Activated naive CD4-positive, alpha-beta T cell treated with anti-CD3 and anti-CD28 coated beads, Interleukin-2, amount 50 U/mL, for 72 hours (primary cell): ENCODE results near the gene ACOX3. TPM values are rescaled to one million over a fixed set of nuclear protein-coding genes. Genes with fewer than 3 reads are reported as not detected.

Experiments
- ATAC-seq, 2 donors: fragments of 150-1000 bp; cut with Tn5 transposase; 2 replicates each; pipeline ENCODE4 v1.10.0; 2021; ENCODE audit warnings: mild to moderate bottlenecking in 2 of 2, moderate library complexity in 2 of 2
- DNase-seq, 2 donors: peaks; one replicate each; pipeline ENCODE4 v3.0.0; 2021 to 2022; ENCODE audit warnings: low spot score in 2 of 2
- H3K27ac Mint-ChIP-seq, 2 donors: one replicate each; pipeline ENCODE4 v1.8.0; 2022; ENCODE audit warnings: mild to moderate bottlenecking in 2 of 2, mixed read lengths in 2 of 2
- H3K36me3 Mint-ChIP-seq, 2 donors: one replicate each; pipeline ENCODE4 v1.8.0; 2022; ENCODE audit warnings: mixed read lengths in 2 of 2
- H3K9me3 Mint-ChIP-seq, 2 donors: one replicate each; pipeline ENCODE4 v1.8.0; 2022; ENCODE audit warnings: mixed read lengths in 2 of 2
- total RNA-seq, 2 donors: library from RNA; stranded (reverse); gene quantifications; one replicate each; pipeline ENCODE4 v1.2.3, GENCODE V29; 2022

Gene ACOX3
- total RNA-seq, 2 donors from 2014 or later = 22.1 to 29.2 TPM

DNA sequence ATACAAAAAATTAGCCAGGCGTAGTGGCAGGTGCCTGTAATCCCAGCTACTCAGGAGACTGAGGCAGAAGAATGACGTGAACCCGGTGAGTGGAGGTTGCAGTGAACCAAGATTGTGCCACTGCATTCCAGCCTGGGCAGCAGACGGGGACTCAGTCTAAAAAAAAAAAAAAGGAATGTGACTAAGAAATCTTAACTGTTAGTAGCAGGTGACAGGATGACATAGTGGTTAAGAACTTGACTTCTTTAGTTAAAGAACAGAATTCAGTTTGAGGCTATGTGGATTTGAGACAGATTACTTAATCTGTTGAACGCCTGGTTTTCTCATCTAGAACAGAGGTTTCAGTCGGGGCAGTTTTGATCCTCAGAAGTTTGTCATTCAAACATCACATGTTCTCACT, 3.3 kb upstream of the ACOX3 start:
- ATAC-seq (no peak), DNase-seq (no peak)
- H3K9me3 Mint-ChIP-seq = no peaks in the 10 kb centered on the region
- peaks cover 9 to 19% of the 10 kb centered on the region in 2 donors for H3K36me3 Mint-ChIP-seq
- H3K27ac Mint-ChIP-seq = peak overlapping the region in 1 of 2 donors; percentile 4

DNA sequence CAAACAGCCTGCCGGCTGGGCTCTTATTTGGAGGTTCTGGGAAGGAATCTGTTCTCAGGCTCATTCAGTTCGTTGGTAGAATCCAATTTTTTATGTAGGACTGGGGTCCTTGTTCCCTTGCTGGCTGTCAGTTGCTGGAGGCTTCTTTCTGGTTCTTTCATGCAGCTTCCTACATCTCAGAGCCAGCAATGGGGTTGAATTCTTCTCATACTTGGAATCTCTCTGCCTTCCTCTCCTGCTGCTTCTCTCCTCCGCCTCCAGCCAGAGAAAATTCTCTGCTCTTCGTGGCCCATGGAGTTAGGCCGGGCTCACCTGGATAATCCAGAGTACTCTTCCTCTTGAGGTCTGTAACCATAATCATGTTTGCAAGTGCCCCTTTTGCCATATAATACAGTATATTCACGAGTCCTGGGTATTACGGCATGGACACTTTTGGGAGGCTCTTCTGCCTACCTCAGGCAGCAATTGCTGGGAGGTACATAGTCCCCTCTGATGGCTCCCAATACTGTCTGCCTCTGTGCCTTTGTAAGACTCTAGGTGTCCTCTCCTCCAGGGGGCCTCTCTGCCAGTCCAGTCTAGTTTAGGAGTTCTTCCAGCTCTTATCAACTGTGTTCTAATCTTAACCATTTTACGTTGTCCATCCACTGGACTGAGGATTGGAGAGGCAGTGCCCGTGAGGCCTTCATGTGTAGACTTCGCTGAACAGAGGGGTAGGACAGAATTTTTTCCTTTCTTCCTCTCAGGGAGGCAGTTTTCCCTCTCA, 2.3 kb upstream of the ACOX3 start:
- Mint-ChIP-seq H3K36me3 (peaks cover 9 to 19% of the 10 kb centered on the region in 2 donors), H3K27ac (no peak overlapping the region), H3K9me3 (no peaks in the 10 kb centered on the region)
- DNase-seq (no peak), ATAC-seq (no peak)

- no peaks in the 10 kb centered on the region for H3K9me3 Mint-ChIP-seq
- no peak for ATAC-seq
- H3K27ac Mint-ChIP-seq = peak overlapping the region; percentile 82 to 98
- peaks cover 9 to 19% of the 10 kb centered on the region in 2 donors for H3K36me3 Mint-ChIP-seq
- DNase-seq = no peak
Measured at GRCh38 chr4:8441499-8442091, 1.1 kb upstream of the ACOX3 start.

DNA sequence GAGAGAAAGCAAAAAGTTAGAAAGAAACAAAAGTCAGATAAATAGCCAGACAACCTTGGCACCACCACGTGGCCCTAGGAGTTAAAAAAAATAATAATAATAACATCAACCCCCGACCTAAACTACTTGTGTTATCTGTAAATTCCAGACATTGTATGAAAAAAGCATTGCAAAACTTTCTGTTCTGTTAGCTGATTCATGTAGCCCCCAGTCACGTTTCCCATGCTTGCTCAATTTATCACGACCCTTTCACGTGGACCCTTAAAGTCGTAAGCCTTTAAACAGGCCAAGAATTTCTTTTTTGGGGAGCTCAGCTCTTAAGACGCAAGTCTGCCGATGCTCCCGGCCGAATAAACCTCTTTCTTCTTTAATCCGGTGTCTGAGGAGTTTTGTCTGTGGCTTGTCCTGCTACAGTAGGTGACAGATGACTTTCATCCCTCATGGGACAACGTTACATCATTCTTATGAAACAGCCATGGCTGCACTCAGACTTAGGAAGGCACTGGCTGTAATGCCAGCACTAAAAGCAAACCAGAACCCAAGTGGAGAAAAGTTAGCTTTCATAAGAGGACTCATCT, 520 bp downstream of the ACOX3 start:
- ATAC-seq = peak; percentile 50 to 69
- DNase-seq = peak in 1 of 2 donors; percentile 59
- Mint-ChIP-seq H3K27ac (peak overlapping the region; percentile 92 to 98), H3K9me3 (no peaks in the 10 kb centered on the region), H3K36me3 (peaks cover 9 to 19% of the 10 kb centered on the region in 2 donors)

DNA sequence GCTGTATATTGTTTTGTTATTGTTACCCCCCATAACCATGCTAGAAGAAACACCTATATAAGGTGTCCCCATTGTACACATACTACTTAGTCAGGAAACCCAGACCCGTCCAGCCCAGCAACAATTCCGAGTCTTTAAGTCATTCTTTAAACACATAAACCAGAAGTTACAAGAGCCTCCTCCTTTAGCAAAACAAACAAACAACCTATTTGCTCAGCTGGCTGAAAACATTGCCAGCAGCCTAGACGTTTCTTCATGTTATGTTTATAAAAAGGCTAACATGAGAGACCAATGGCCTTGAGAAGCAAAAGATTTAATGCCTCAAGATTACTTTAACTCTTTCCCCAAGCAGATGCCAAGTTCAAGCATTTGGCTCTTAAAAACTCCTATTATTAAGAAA, 1.4 kb downstream of the ACOX3 start:
- peak overlapping the region; percentile 72 to 98 for H3K27ac Mint-ChIP-seq
- peaks cover 9 to 19% of the 10 kb centered on the region in 2 donors for H3K36me3 Mint-ChIP-seq
- H3K9me3 Mint-ChIP-seq = no peaks in the 10 kb centered on the region
- no peak for DNase-seq
- no peak for ATAC-seq

DNA sequence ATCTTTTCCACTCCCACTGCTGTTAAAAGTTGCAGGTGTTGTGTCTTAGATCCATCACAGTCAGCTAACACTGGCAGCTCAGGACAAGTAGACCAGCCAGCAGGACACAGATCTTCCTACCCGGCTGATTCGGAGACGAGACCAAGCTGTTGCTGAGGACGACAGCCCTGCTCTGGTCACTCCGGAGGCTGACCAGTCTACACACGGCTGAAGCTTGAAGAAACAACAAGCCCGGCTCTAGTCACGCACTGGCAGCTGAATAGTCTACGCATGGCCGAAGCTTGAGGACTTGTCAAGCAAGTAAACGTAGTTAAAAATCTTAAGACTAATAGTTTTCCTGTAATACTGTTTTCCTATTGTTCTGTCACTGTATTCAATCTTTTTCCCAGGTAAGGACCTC, 1.8 kb downstream of the ACOX3 start:
- ATAC-seq = no peak
- DNase-seq = no peak
- Mint-ChIP-seq H3K9me3 (no peaks in the 10 kb centered on the region), H3K27ac (peak overlapping the region; percentile 72 to 98), H3K36me3 (peaks cover 9 to 16% of the 10 kb centered on the region in 2 donors)

DNA sequence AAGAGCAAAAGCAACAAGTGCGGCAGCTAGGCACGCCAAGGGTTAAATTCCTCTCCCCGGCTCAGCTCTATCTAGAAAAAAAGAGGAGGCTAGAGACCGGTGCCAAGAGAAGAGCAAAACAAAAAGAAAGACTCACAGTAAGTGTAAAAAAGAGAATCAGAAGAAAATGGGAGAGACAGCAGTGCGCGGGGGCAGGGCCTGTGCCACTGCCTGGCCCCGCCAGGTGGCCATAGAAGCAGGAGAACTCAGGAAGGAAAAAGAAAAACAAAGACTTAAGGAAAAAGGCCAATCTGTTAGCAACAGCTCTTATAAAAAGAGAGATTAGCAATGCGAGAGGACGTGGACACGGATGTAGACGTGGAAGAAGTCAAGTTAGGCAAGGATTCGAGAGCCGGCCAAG, 3.2 kb downstream of the ACOX3 start:
- H3K27ac Mint-ChIP-seq = peak overlapping the region in 1 of 2 donors; percentile 6

DNA sequence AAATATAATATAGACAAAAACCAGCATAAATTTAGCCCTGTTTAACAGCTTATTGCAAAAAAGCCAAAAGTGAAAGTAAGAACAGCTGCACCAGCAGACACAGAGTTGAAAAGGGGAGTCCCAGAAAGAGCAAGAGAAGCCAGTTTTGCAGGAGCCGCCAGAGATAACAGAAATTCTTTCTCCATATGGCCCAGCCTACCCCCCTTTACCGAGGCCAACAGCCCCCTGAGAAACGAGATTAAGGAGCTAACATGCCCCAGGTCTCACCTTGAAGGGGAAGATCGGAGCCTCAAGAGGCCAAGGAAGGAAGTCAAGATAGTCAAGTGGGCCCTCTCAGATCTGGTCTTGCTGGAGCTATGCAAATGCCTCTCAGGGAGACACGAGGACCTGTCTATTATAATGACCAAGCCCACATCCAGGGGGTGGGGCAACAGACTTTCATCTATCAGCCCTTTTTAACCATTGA, 4.8 kb downstream of the ACOX3 start:
- ATAC-seq (peak; percentile 33 to 39), DNase-seq (peak in 1 of 2 donors; percentile 19)
- peaks cover 9 to 12% of the 10 kb centered on the region in 2 donors for H3K36me3 Mint-ChIP-seq
- no peaks in the 10 kb centered on the region for H3K9me3 Mint-ChIP-seq
- peak overlapping the region; percentile 77 to 85 for H3K27ac Mint-ChIP-seq

More for the DNA sequence above, 3.2 kb downstream of the ACOX3 start:
- DNase-seq (no peak), ATAC-seq (no peak)
- Mint-ChIP-seq H3K9me3 (no peaks in the 10 kb centered on the region), H3K36me3 (peaks cover 9 to 12% of the 10 kb centered on the region in 2 donors)

GRCh38 chr4:8434251-8435073, 6.1 kb downstream of the ACOX3 start:
- H3K27ac Mint-ChIP-seq = peak overlapping the region in 1 of 2 donors; percentile 85
- no peaks in the 10 kb centered on the region for H3K36me3 Mint-ChIP-seq
- H3K9me3 Mint-ChIP-seq = no peaks in the 10 kb centered on the region
- no peak for DNase-seq
- ATAC-seq = no peak

- no peaks in the 10 kb centered on the region for H3K36me3 Mint-ChIP-seq
- H3K9me3 Mint-ChIP-seq = no peaks in the 10 kb centered on the region
- no peak overlapping the region for H3K27ac Mint-ChIP-seq
- ATAC-seq (no peak), DNase-seq (no peak)
Measured at GRCh38 chr4:8433136-8433535, 7.4 kb downstream of the ACOX3 start.

- ATAC-seq (no peak), DNase-seq (no peak)
- H3K27ac Mint-ChIP-seq = no peak overlapping the region
- H3K36me3 Mint-ChIP-seq = no peaks in the 10 kb centered on the region
- H3K9me3 Mint-ChIP-seq = no peaks in the 10 kb centered on the region
Measured at GRCh38 chr4:8431553-8431952, 9.0 kb downstream of the ACOX3 start.

- peak; percentile 88 to 96 for DNase-seq
- H3K9me3 Mint-ChIP-seq = no peaks in the 10 kb centered on the region
- peak overlapping the region; percentile 90 to 93 for H3K27ac Mint-ChIP-seq
- ATAC-seq = peak; percentile 98 to 99
- no peaks in the 10 kb centered on the region for H3K36me3 Mint-ChIP-seq
Measured at GRCh38 chr4:8428288-8429097, 12.0 kb downstream of the ACOX3 start.

DNA sequence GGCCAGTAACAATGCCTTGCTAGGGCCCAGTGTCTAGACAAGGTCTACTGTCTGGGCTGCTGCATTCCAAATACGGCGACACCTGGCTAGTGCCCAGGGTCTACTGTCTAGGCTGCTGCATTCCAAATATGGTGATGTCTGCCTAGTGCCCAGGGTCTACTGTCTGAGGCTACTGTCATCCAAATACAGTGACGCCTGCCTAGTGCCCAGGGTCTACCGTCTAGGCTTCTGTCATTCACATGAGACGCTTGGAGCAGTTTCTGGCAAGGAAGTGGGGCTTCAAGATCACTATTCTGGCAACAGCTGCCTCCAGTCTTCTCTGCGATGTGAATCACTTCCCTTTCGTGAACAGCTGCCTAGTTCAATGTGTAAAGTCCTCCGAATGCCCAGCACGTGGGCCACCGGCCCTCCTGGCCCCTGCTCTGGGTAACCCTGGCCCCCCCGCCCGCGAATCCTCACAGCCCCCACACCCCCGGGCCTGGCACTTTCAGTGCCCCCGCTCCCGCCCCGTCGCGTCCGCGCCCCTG, 12.7 kb downstream of the ACOX3 start:
- Mint-ChIP-seq H3K9me3 (no peaks in the 10 kb centered on the region), H3K27ac (peak overlapping the region; percentile 50 to 93), H3K36me3 (no peaks in the 10 kb centered on the region)
- peak; percentile 34 to 58 for ATAC-seq
- no peak for DNase-seq

- no peaks in the 10 kb centered on the region for H3K36me3 Mint-ChIP-seq
- DNase-seq (no peak), ATAC-seq (no peak)
- H3K27ac Mint-ChIP-seq = peak overlapping the region; percentile 61 to 93
- H3K9me3 Mint-ChIP-seq = no peaks in the 10 kb centered on the region
Measured at GRCh38 chr4:8427262-8427661, 13.3 kb downstream of the ACOX3 start.

- DNase-seq = no peak
- H3K36me3 Mint-ChIP-seq = no peaks in the 10 kb centered on the region
- no peaks in the 10 kb centered on the region for H3K9me3 Mint-ChIP-seq
- H3K27ac Mint-ChIP-seq = no peak overlapping the region
- no peak for ATAC-seq
Measured at GRCh38 chr4:8422786-8423185, 17.7 kb downstream of the ACOX3 start.

DNA sequence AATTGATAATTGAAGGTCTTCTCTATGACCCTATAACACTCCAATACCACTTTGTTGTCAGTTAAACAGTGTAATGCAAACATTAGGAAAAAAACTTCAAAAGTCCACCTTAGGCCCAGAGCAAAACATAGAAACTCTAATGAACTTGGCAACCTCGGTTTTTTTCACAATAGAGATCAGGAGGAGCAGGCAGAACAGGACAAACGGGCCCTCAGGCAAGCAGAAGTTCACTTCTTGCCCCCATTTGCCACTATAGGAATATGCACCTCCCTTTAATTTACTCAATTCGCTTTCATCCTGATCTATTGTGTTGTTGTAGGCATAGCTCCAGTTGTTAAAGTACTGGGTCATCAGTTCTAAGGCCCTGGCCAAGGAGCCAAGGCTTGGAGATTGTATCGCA, 18.2 kb downstream of the ACOX3 start:
- DNase-seq = no peak
- Mint-ChIP-seq H3K9me3 (no peaks in the 10 kb centered on the region), H3K36me3 (no peaks in the 10 kb centered on the region), H3K27ac (no peak overlapping the region)
- ATAC-seq = no peak
